ENCODE data around the gene OSBPL3. TPM values are rescaled to one million over a fixed set of nuclear protein-coding genes. Genes with fewer than 3 reads are reported as not detected.

The OSBPL3 gene
- polyA plus RNA-seq, 1 donor from 2014 or later = 0.26 TPM

- no peak overlapping the region for H3K9ac ChIP-seq (ENCODE audit: low read length)
- H3K79me2 ChIP-seq (replicated peaks; ENCODE audit: insufficient read depth, low read length) = no peaks in the 10 kb centered on the region
- H3F3A ChIP-seq (ENCODE audit: insufficient read depth, low read length, poor library complexity, severe bottlenecking) = no peaks in the 10 kb centered on the region
- no peak for TF ChIP-seq POLR2AphosphoS5 (IDR thresholded peaks at IDR 0.05)
- TF ChIP-seq CTCF (IDR thresholded peaks at IDR 0.05; ENCODE audit: poor library complexity, severe bottlenecking) = no peak
- no peak for TF ChIP-seq EZH2 (IDR thresholded peaks at IDR 0.05; ENCODE audit: borderline replicate concordance, insufficient read depth, low read length, poor library complexity, severe bottlenecking)
- no peak for TF ChIP-seq EP300 (conservative IDR thresholded peaks at IDR 0.05; ENCODE audit: poor library complexity, severe bottlenecking)
- TF ChIP-seq MXI1 (conservative IDR thresholded peaks at IDR 0.05; ENCODE audit: poor library complexity, severe bottlenecking) = no peak
- no peak for TF ChIP-seq RAD21 (conservative IDR thresholded peaks at IDR 0.05)
- TF ChIP-seq SMC3 (conservative IDR thresholded peaks at IDR 0.05; ENCODE audit: poor library complexity) = no peak
- no peak for TF ChIP-seq TAF1 (IDR thresholded peaks at IDR 0.05; ENCODE audit: low read depth)
- TF ChIP-seq REST (IDR thresholded peaks at IDR 0.05; ENCODE audit: borderline replicate concordance) = no peak
- H3K4me3 ChIP-seq (ENCODE audit: low read length) = no peak overlapping the region
- no peaks in the 10 kb centered on the region for H4K20me1 ChIP-seq (ENCODE audit: insufficient read depth)
- H2AFZ ChIP-seq (ENCODE audit: low read depth, low read length) = no peak overlapping the region
- no peaks in the 10 kb centered on the region for H3K36me3 ChIP-seq (ENCODE audit: insufficient read depth, low read length)
- no peaks in the 10 kb centered on the region for H3K27me3 ChIP-seq (ENCODE audit: insufficient read depth, low read depth, low read length)
- H3K4me2 ChIP-seq (ENCODE audit: low read length) = no peak overlapping the region
- H3K27ac ChIP-seq (ENCODE audit: low read length) = no peak overlapping the region
- no peaks in the 10 kb centered on the region for H3K9me3 ChIP-seq (ENCODE audit: low read length)
- H3K9me2 ChIP-seq (ENCODE audit: insufficient read depth, low read length) = no peaks in the 10 kb centered on the region
These were observed 37.8 kb downstream of the OSBPL3 start for GRCh38 chr7:24942226-24942625.

- Histone ChIP-seq H2AFZ (ENCODE audit: low read depth, low read length) (no peak overlapping the region), H3K4me2 (ENCODE audit: low read length) (no peak overlapping the region), H3K4me3 (ENCODE audit: low read length) (no peak overlapping the region), H3K9me3 (ENCODE audit: low read length) (no peaks in the 10 kb centered on the region), H3F3A (ENCODE audit: insufficient read depth, low read length, poor library complexity, severe bottlenecking) (no peaks in the 10 kb centered on the region), H3K79me2 (replicated peaks; ENCODE audit: insufficient read depth, low read length) (no peaks in the 10 kb centered on the region), H4K20me1 (ENCODE audit: insufficient read depth) (no peaks in the 10 kb centered on the region), H3K36me3 (ENCODE audit: insufficient read depth, low read length) (no peaks in the 10 kb centered on the region), H3K9me2 (ENCODE audit: insufficient read depth, low read length) (no peaks in the 10 kb centered on the region), H3K27ac (ENCODE audit: low read length) (no peak overlapping the region), H3K27me3 (ENCODE audit: insufficient read depth, low read depth, low read length) (no peaks in the 10 kb centered on the region), H3K9ac (ENCODE audit: low read length) (no peak overlapping the region)
- no peak for TF ChIP-seq EP300 (conservative IDR thresholded peaks at IDR 0.05; ENCODE audit: poor library complexity, severe bottlenecking)
- TF ChIP-seq TAF1 (IDR thresholded peaks at IDR 0.05; ENCODE audit: low read depth) = no peak
- TF ChIP-seq SMC3 (conservative IDR thresholded peaks at IDR 0.05; ENCODE audit: poor library complexity) = no peak
These were observed 40.6 kb downstream of the OSBPL3 start for GRCh38 chr7:24939416-24939815.

All from neural cell (in vitro differentiated cells).